ENCODE results near the gene BBX. TPM values are rescaled to one million over a fixed set of nuclear protein-coding genes. Genes with fewer than 3 reads are reported as not detected.

The BBX gene
- total RNA-seq, 1 donor: 81.8 TPM

DNA sequence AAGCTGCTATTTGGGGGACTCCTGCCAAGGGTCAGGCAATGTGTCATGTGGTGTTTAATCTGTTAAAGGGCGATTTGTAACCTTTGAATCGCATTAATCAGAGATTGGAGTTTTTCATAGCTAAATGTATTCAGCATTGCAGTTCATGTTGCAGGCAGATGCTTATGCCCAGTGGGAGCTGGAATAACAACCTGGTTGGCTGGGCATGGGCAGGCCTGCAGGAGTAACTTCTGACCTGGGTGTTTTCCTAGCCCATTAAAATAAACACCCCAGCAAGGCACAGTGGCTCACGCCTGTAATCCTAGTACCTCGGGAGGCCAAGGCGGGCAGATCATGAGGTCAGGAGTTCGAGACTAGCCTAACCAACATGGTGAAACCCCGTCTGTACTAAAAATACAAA, 268.7 kb downstream of the BBX start:
- H3K4me3 ChIP-seq (ENCODE audit: low read depth, low read length): no peak overlapping the region

DNA sequence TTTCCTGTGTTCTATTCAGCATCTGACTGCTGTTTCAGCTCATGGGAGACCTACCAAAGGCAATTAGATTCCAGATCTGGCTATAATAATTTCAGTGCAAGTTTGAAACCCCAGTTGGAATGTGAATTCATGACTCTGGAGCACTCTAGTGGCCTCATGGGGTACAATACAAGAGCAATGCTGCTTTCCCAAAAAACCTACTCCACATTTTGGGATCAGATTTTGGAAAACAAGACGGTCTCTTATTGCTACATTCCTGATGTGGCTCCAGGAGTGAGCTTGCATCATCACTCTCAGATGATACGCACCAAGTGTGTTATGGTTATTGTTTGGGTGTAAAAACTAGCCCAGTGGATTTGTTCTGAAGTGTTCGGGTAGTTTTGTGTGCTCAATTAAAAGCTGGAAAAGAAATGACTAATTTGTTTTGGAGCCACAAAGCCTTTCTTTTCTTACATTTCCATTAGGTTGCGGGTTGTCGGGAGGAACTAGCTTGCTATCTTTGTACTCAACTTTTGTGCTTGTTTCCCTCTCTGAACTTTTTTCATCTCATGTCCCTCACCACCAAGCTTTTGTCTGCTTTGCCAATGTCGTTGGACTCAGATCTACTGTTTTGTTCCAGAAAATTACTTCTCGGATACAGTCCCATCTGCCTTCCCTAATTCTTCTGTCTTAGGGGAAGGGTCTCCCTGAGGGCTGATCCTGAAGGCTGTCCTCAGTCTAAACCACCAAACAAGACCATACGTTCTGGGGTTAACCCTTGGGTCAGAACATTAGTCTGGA, 272.1 kb downstream of the BBX start:
- DNase-seq (ENCODE audit: low read depth): peak; percentile 81
- TF ChIP-seq, protein P1, sequence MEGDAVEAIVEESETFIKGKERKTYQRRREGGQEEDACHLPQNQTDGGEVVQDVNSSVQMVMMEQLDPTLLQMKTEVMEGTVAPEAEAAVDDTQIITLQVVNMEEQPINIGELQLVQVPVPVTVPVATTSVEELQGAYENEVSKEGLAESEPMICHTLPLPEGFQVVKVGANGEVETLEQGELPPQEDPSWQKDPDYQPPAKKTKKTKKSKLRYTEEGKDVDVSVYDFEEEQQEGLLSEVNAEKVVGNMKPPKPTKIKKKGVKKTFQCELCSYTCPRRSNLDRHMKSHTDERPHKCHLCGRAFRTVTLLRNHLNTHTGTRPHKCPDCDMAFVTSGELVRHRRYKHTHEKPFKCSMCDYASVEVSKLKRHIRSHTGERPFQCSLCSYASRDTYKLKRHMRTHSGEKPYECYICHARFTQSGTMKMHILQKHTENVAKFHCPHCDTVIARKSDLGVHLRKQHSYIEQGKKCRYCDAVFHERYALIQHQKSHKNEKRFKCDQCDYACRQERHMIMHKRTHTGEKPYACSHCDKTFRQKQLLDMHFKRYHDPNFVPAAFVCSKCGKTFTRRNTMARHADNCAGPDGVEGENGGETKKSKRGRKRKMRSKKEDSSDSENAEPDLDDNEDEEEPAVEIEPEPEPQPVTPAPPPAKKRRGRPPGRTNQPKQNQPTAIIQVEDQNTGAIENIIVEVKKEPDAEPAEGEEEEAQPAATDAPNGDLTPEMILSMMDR (IDR thresholded peaks at IDR 0.05; ENCODE audit: insufficient read depth, low read length): peak; percentile 64
- no peak overlapping the region for H3K4me3 ChIP-seq (ENCODE audit: low read depth, low read length)

More for the DNA sequence above, 268.7 kb downstream of the BBX start:
- TF ChIP-seq, protein P1 (IDR thresholded peaks at IDR 0.05; ENCODE audit: insufficient read depth, low read length): no peak
- DNase-seq (ENCODE audit: low read depth): no peak

DNA sequence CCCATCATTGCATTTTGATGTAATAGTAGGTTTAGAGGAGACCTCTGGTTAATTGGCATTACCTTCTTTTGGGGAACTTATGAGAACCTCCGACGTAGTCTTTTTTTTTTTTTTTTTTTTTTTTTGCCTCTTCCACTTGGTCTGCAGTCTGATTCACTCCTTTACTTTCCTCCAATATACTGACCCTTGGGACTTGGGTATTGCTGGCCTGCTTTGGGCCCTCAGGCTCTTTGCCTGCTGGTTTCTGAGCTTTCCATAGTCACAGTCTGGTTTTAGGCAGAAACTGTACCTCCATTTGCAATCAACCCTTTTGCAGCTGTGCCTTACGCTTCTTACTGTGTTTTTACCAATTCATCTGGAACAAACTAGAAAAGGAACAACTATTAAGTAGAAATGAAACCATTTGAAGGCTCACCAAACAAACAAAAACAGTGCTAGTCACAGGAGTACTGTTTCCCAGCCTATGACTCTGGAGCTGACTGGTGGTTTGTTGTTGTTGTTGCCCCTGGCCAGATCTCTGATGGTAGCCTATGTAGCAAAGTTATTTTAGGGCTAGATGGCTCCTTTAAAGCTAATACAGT, 272.8 kb downstream of the BBX start:
- peak; percentile 25 for DNase-seq (ENCODE audit: low read depth)
- TF ChIP-seq, protein P1 (IDR thresholded peaks at IDR 0.05; ENCODE audit: insufficient read depth, low read length): no peak
- H3K4me3 ChIP-seq (ENCODE audit: low read depth, low read length): no peak overlapping the region

DNA sequence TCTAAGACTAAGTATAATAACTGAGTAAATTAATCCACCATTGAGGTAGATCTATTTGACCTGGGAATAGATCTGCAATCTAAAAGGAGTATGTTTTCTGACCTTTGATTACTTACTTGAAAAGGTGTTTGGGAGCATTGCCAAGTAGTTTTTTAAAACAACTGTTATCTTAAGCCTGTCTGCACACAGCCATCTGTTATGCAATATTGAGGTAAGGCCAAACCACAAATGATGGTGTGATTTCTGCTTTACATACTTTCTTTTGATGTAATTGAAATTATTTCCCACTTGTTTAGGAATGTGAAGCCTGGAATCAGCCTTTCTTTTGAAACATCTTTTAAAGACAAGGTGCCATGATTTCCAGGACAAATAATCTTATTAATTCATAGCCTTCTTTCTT, 274.0 kb downstream of the BBX start:
- no peak overlapping the region for H3K4me3 ChIP-seq (ENCODE audit: low read depth, low read length)
- TF ChIP-seq, protein P1 (IDR thresholded peaks at IDR 0.05; ENCODE audit: insufficient read depth, low read length): no peak
- DNase-seq (ENCODE audit: low read depth): peak; percentile 90

DNA sequence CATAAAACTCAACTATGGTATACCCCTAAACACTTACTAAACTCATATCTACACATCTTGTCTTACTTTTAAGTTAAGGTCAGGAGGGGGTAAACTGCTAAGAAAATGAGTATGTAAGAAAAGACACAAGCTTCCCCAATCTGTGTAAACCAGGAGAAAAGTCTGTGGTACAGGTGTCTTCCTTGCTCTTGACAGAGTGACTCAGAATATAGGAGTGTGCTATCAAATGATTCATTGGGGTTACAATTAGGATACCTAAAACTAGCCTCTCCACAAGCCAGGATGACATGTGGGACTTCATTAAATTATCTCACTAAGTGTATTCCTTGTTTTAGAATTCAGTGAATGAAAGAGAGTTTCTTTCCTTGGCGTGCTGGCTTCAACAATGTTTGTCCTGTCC, 274.8 kb downstream of the BBX start:
- TF ChIP-seq, protein P1 (IDR thresholded peaks at IDR 0.05; ENCODE audit: insufficient read depth, low read length): no peak
- no peak overlapping the region for H3K4me3 ChIP-seq (ENCODE audit: low read depth, low read length)
- DNase-seq (ENCODE audit: low read depth): peak; percentile 7

DNA sequence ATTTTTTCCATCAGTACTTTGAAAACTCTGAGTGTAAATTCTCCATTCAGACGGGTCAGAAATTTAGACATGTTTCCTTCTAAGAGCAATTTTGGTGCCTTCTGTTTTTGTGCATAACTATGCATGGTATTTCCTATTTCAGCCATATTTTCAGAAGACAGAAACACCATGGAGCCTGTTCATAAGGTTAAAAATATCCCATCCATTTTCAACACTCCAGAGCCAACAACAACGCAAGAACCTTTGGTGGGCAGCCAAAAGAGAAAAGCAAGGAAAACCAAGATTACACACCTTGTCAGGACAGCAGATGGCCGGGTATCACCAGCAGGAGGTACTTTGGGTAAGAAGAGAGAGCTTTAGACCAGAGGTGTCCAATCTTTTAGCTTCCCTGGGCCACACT, 275.6 kb downstream of the BBX start:
- TF ChIP-seq, protein P1 (IDR thresholded peaks at IDR 0.05; ENCODE audit: insufficient read depth, low read length): no peak
- peak; percentile 75 for DNase-seq (ENCODE audit: low read depth)
- H3K4me3 ChIP-seq (ENCODE audit: low read depth, low read length): no peak overlapping the region
